Astrocyte (in vitro differentiated cells and primary cell): ENCODE measurements around the gene UBAP1.

Experiments used
- EZH2 ChIP-seq: IDR thresholded peaks from 2 replicates; pipeline ENCODE4 v1.6.1; 2012; ENCODE audit warnings: mild to moderate bottlenecking, low read length, inconsistent platforms; ENCODE audit not compliant: insufficient read depth
- TF ChIP-seq, protein P1 (sequence below): IDR thresholded peaks from 2 replicates; pipeline ENCODE4 v1.5.1; 2011; ENCODE audit warnings: low read depth, mild to moderate bottlenecking, inconsistent platforms, low read length, moderate library complexity; ENCODE audit not compliant: insufficient read depth

DNA sequence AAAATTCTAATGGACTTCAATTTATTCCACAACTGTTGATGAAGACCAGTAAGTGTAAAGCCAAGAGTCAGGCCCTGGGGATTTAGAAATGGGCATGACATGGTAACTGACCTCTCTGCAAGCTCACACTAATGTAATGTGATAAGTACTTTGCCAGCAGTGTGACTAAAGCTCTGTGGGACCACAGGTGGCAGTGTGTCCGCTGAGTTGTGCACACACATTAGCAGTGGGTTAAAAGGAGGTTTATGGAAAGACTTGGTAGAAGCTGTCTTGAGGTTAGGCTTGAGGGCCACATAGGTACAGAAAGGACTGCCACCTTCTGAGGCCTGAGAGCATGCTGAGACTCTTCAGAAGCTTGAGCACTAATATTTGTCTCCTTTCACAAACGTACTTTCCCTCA is 67.6 kb downstream of the UBAP1 start:
- TF ChIP-seq, protein P1, sequence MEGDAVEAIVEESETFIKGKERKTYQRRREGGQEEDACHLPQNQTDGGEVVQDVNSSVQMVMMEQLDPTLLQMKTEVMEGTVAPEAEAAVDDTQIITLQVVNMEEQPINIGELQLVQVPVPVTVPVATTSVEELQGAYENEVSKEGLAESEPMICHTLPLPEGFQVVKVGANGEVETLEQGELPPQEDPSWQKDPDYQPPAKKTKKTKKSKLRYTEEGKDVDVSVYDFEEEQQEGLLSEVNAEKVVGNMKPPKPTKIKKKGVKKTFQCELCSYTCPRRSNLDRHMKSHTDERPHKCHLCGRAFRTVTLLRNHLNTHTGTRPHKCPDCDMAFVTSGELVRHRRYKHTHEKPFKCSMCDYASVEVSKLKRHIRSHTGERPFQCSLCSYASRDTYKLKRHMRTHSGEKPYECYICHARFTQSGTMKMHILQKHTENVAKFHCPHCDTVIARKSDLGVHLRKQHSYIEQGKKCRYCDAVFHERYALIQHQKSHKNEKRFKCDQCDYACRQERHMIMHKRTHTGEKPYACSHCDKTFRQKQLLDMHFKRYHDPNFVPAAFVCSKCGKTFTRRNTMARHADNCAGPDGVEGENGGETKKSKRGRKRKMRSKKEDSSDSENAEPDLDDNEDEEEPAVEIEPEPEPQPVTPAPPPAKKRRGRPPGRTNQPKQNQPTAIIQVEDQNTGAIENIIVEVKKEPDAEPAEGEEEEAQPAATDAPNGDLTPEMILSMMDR = no peak
- no peak for TF ChIP-seq EZH2
